Endodermal cell (in vitro differentiated cells): Measurements from ENCODE around the gene SOHLH2. TPM values are rescaled to one million over a fixed set of nuclear protein-coding genes. Genes with fewer than 3 reads are reported as not detected.
A peak's percentile ranks its signal among the peaks of the same experiment; 100 is the strongest.

Experiments
- DNase-seq: peaks from one replicate; pipeline ENCODE4 v3.0.0-alpha.2; 2017
- H3K27ac ChIP-seq: 2 replicates; pipeline ENCODE4 v1.5.1; 2013; ENCODE audit warnings: mild to moderate bottlenecking, low read depth, low read length, moderate library complexity
- H3K27me3 ChIP-seq: 2 replicates; pipeline ENCODE4 v1.6.1; 2013; ENCODE audit warnings: mild to moderate bottlenecking, low read length, moderate library complexity; ENCODE audit not compliant: insufficient read depth, control insufficient read depth, poor library complexity, severe bottlenecking
- H3K36me3 ChIP-seq: 2 replicates; pipeline ENCODE4 v1.7.0; 2013; ENCODE audit warnings: mild to moderate bottlenecking, low read length, moderate library complexity; ENCODE audit not compliant: control insufficient read depth, insufficient read depth
- H3K4me1 ChIP-seq: one replicate; pipeline ENCODE4 v1.7.0; 2013; ENCODE audit warnings: low read length; ENCODE audit not compliant: control insufficient read depth, insufficient read depth
- H3K4me3 ChIP-seq: 2 replicates; pipeline ENCODE4 v1.5.1; 2013; ENCODE audit warnings: mild to moderate bottlenecking, low read length, moderate library complexity
- H3K9ac ChIP-seq: 2 replicates; pipeline ENCODE4 v1.6.1; 2013; ENCODE audit warnings: mild to moderate bottlenecking, low read length, moderate library complexity; ENCODE audit not compliant: poor library complexity, severe bottlenecking; ENCODE audit errors: extremely low read depth
- H3K9me3 ChIP-seq: 2 replicates; pipeline ENCODE4 v1.6.1; 2013; ENCODE audit warnings: mild to moderate bottlenecking, low read length, moderate library complexity; ENCODE audit not compliant: control insufficient read depth
- H3K27ac Mint-ChIP-seq: 2 replicates; pipeline ENCODE4 v1.8.0; 2020; ENCODE audit warnings: mixed read lengths
- H3K27me3 Mint-ChIP-seq: 2 replicates; pipeline ENCODE4 v1.8.0; 2021; ENCODE audit warnings: mild to moderate bottlenecking, mixed read lengths; ENCODE audit not compliant: insufficient read depth
- H3K36me3 Mint-ChIP-seq: 2 replicates; pipeline ENCODE4 v1.8.0; 2020; ENCODE audit warnings: low read depth, mixed read lengths
- H3K4me1 Mint-ChIP-seq: 2 replicates; pipeline ENCODE4 v1.8.0; 2020; ENCODE audit warnings: mixed read lengths
- H3K4me3 Mint-ChIP-seq: 2 replicates; pipeline ENCODE4 v1.8.0; 2020; ENCODE audit warnings: mild to moderate bottlenecking, moderate library complexity, mixed read lengths
- H3K9me3 Mint-ChIP-seq: 2 replicates; pipeline ENCODE4 v1.8.0; 2020; ENCODE audit warnings: mild to moderate bottlenecking, mixed read lengths
- CTCF ChIP-seq: fragments of 200-600 bp; sonication (generic); conservative IDR thresholded peaks from 2 replicates; pipeline ENCODE4 v1.5.0; 2021; ENCODE audit warnings: antibody characterized with exemption, mild to moderate bottlenecking
- WGBS, 2 experiments: methylation state at CpG; one replicate each; pipeline versions ENCODE4 v1.1.5 to v1.1.7; 2013; ENCODE audit warnings: missing lambda C conversion rate in 2 of 2, mixed read lengths in 1 of 2; ENCODE audit not compliant: insufficient coverage in 1 of 2, insufficient read length in 1 of 2; 5-methylcytosine and 5-hydroxymethylcytosine counted together
- total RNA-seq, 2 donors: library from RNA; stranded (reverse); fragmentation: NEBNext Ultra II Directional in 1 of 2; extraction: Animal tissue kit (Norgen Biotek cat#: 25700) in 1 of 2; gene quantifications; 2 replicates in 1 of 2; 3 replicates in 1 of 2; pipeline ENCODE4 v1.2.1, GENCODE V29; 2021

Gene SOHLH2
- total RNA-seq, 2 donors from 2014 or later = 2.1 to 14.2 TPM

GRCh38 chr13:36131222-36131930 is 83.0 kb downstream of the SOHLH2 start, which contains the start of gene DCLK1:
Gene DCLK1, minus strand, starts transcription at chr13:36131382.
- peak within 1 kb of the TSS; percentile 67 for H3K4me3 Mint-ChIP-seq
- peaks cover 61% of the 10 kb centered on the region for H3K27me3 ChIP-seq
- 9 to 61% methylated on average over 4 to 48 of the region's 48 CpGs for WGBS, 2 experiments

GRCh38 chr13:36130552-36131221 is 83.7 kb downstream of the SOHLH2 start:
- Histone ChIP-seq H3K27me3 (peaks cover 61% of the 10 kb centered on the region), H3K36me3 (no peaks in the 10 kb centered on the region), H3K4me3 (peak overlapping the region; percentile 83), H3K27ac (no peak overlapping the region), H3K4me1 (no peaks in the 10 kb centered on the region), H3K9me3 (no peaks in the 10 kb centered on the region), H3K9ac (no peak overlapping the region)
- Mint-ChIP-seq H3K9me3 (no peaks in the 10 kb centered on the region), H3K36me3 (no peaks in the 10 kb centered on the region), H3K27me3 (peaks cover 48% of the 10 kb centered on the region), H3K4me1 (peaks cover 6% of the 10 kb centered on the region), H3K27ac (peak overlapping the region; percentile 23), H3K4me3 (peak overlapping the region; percentile 67)
- peak; percentile 85 for DNase-seq
- WGBS, 2 experiments = 1% methylated on average over 61 of the region's 61 CpGs; no CpG with 5 or more reads in 1 of the 2 experiments
- TF ChIP-seq CTCF = no peak

More at GRCh38 chr13:36131222-36131930, 83.0 kb downstream of the SOHLH2 start, which contains the start of gene DCLK1:
- Mint-ChIP-seq H3K36me3 (no peaks in the 10 kb centered on the region), H3K9me3 (no peaks in the 10 kb centered on the region), H3K27me3 (peaks cover 48% of the 10 kb centered on the region), H3K4me1 (peaks cover 6% of the 10 kb centered on the region), H3K27ac (peak within 1 kb of the TSS; percentile 23)
- no peaks in the 10 kb centered on the region for H3K36me3 ChIP-seq
- no peaks in the 10 kb centered on the region for H3K4me1 ChIP-seq
- H3K4me3 ChIP-seq = peak within 1 kb of the TSS; percentile 83
- no peak within 1 kb of the TSS for H3K27ac ChIP-seq
- no peak for TF ChIP-seq CTCF
- H3K9ac ChIP-seq = no peak within 1 kb of the TSS
- H3K9me3 ChIP-seq = no peaks in the 10 kb centered on the region
- peak; percentile 89 for DNase-seq

GRCh38 chr13:36130193-36130551 is 84.2 kb downstream of the SOHLH2 start:
- H3K36me3 Mint-ChIP-seq = no peaks in the 10 kb centered on the region
- peak overlapping the region; percentile 23 for H3K27ac Mint-ChIP-seq
- DNase-seq = no peak
- no peak overlapping the region for H3K9ac ChIP-seq
- H3K9me3 ChIP-seq = no peaks in the 10 kb centered on the region
- no peak overlapping the region for H3K27ac ChIP-seq
- H3K36me3 ChIP-seq = no peaks in the 10 kb centered on the region
- peaks cover 61% of the 10 kb centered on the region for H3K27me3 ChIP-seq
- H3K4me3 Mint-ChIP-seq = peak overlapping the region; percentile 67
- peak overlapping the region; percentile 83 for H3K4me3 ChIP-seq
- peaks cover 48% of the 10 kb centered on the region for H3K27me3 Mint-ChIP-seq
- no peaks in the 10 kb centered on the region for H3K4me1 ChIP-seq
- WGBS, 2 experiments = 17 to 21% methylated on average over 3 to 13 of the region's 13 CpGs
- TF ChIP-seq CTCF = no peak
- no peaks in the 10 kb centered on the region for H3K9me3 Mint-ChIP-seq
- peaks cover 6% of the 10 kb centered on the region for H3K4me1 Mint-ChIP-seq
